Liver (tissue), 9 donors: Measurements from ENCODE around the gene INPP4B. TPM values are rescaled to one million over a fixed set of nuclear protein-coding genes. Genes with fewer than 3 reads are reported as not detected.

Experiments used
- DNase-seq: peaks from one replicate; pipeline ENCODE4 v3.0.0-alpha.2; 2017; ENCODE audit warnings: low spot score
- H3K27ac ChIP-seq, 2 donors: one replicate each; pipeline ENCODE4 v1.7.0; 2013; ENCODE audit warnings: inconsistent platforms in 2 of 2, low read length in 2 of 2, control low read depth in 1 of 2, low read depth in 1 of 2, mild to moderate bottlenecking in 1 of 2
- H3K27me3 ChIP-seq, 4 donors: one replicate each; pipeline versions ENCODE4 v1.6.1 to v1.7.0; 2013; ENCODE audit warnings: low read length in 3 of 4, inconsistent platforms in 1 of 4, mild to moderate bottlenecking in 1 of 4, moderate library complexity in 1 of 4; ENCODE audit not compliant: control insufficient read depth in 4 of 4, insufficient read depth in 4 of 4
- H3K36me3 ChIP-seq, 4 donors: one replicate each; pipeline versions ENCODE4 v1.6.1 to v1.7.0; 2013; ENCODE audit warnings: low read length in 3 of 4, mild to moderate bottlenecking in 3 of 4, low read depth in 1 of 4, moderate library complexity in 1 of 4; ENCODE audit not compliant: control insufficient read depth in 4 of 4, insufficient read depth in 3 of 4
- H3K4me1 ChIP-seq, 4 donors: one replicate each; pipeline versions ENCODE4 v1.6.1 to v1.7.0; 2013; ENCODE audit warnings: low read length in 3 of 4, mild to moderate bottlenecking in 3 of 4, moderate library complexity in 1 of 4; ENCODE audit not compliant: control insufficient read depth in 4 of 4, insufficient read depth in 4 of 4
- H3K4me3 ChIP-seq, 3 donors: one replicate each; pipeline versions ENCODE4 v1.6.1 to v1.7.0; 2013; ENCODE audit warnings: low read length in 3 of 3, control low read depth in 1 of 3, low read depth in 1 of 3, mild to moderate bottlenecking in 1 of 3
- H3K9ac ChIP-seq, 2 donors: one replicate each; pipeline ENCODE4 v1.7.0; 2013; ENCODE audit warnings: low read length in 2 of 2, mild to moderate bottlenecking in 2 of 2, moderate library complexity in 2 of 2, control low read depth in 1 of 2, low read depth in 1 of 2
- H3K9me3 ChIP-seq, 4 donors: one replicate each; pipeline versions ENCODE4 v1.6.1 to v1.7.0; 2013; ENCODE audit warnings: low read length in 3 of 4; ENCODE audit not compliant: control insufficient read depth in 4 of 4
- ATF3 ChIP-seq: IDR thresholded peaks from 2 replicates; pipeline ENCODE4 v1.6.1; 2016; ENCODE audit warnings: antibody characterized with exemption
- CTCF ChIP-seq: fragments of 150-350 bp; IDR thresholded peaks from 2 replicates; pipeline ENCODE4 v1.5.1; 2017; ENCODE audit warnings: improper control_type of control experiment, low read depth, low read length; ENCODE audit not compliant: missing input control
- EGR1 ChIP-seq, 2 donors: IDR thresholded peaks; 2 replicates each; pipeline ENCODE4 v1.6.1; 2016 to 2018; ENCODE audit warnings: antibody characterized with exemption in 2 of 2, low read depth in 2 of 2
- FOXA1 ChIP-seq: IDR thresholded peaks from 2 replicates; pipeline ENCODE4 v1.6.1; 2016; ENCODE audit warnings: antibody characterized with exemption
- FOXA2 ChIP-seq: IDR thresholded peaks from 2 replicates; pipeline ENCODE4 v1.6.1; 2016; ENCODE audit warnings: antibody characterized with exemption
- GABPA ChIP-seq, 2 donors: IDR thresholded peaks in 1 of 2; conservative IDR thresholded peaks in 1 of 2; 2 replicates each; pipeline ENCODE4 v1.6.1; 2016; ENCODE audit warnings: antibody characterized with exemption in 2 of 2, mild to moderate bottlenecking in 1 of 2, moderate library complexity in 1 of 2
- HNF4A ChIP-seq, 2 donors: conservative IDR thresholded peaks; 2 replicates each; pipeline ENCODE4 v1.6.1; 2016; ENCODE audit warnings: antibody characterized with exemption in 2 of 2, mild to moderate bottlenecking in 2 of 2
- HNF4G ChIP-seq: IDR thresholded peaks from 2 replicates; pipeline ENCODE4 v1.6.1; 2016; ENCODE audit warnings: antibody characterized with exemption
- JUND ChIP-seq, 2 donors: IDR thresholded peaks; 2 replicates each; pipeline ENCODE4 v1.6.1; 2016; ENCODE audit warnings: antibody characterized with exemption in 2 of 2
- MAX ChIP-seq: IDR thresholded peaks from 2 replicates; pipeline ENCODE4 v1.6.1; 2016; ENCODE audit warnings: antibody characterized with exemption
- NR2F2 ChIP-seq: IDR thresholded peaks from 2 replicates; pipeline ENCODE4 v1.6.1; 2016; ENCODE audit warnings: antibody characterized with exemption
- RAD21 ChIP-seq, 2 donors: IDR thresholded peaks; 2 replicates each; pipeline ENCODE4 v1.6.1; 2016; ENCODE audit warnings: antibody characterized with exemption in 2 of 2, mild to moderate bottlenecking in 2 of 2
- REST ChIP-seq: IDR thresholded peaks from 2 replicates; pipeline ENCODE4 v1.6.1; 2016; ENCODE audit warnings: antibody characterized with exemption, mild to moderate bottlenecking
- RXRA ChIP-seq, 2 donors: IDR thresholded peaks; 2 replicates each; pipeline ENCODE4 v1.6.1; 2017 to 2018; ENCODE audit warnings: antibody characterized with exemption in 2 of 2, mild to moderate bottlenecking in 1 of 2
- SP1 ChIP-seq: IDR thresholded peaks from 2 replicates; pipeline ENCODE4 v1.6.1; 2018; ENCODE audit warnings: antibody characterized with exemption, mild to moderate bottlenecking
- TAF1 ChIP-seq: conservative IDR thresholded peaks from 2 replicates; pipeline ENCODE4 v1.6.1; 2016; ENCODE audit warnings: antibody characterized with exemption, mild to moderate bottlenecking
- YY1 ChIP-seq: IDR thresholded peaks from 2 replicates; pipeline ENCODE4 v1.6.1; 2016; ENCODE audit warnings: antibody characterized with exemption, mild to moderate bottlenecking
- ZBTB33 ChIP-seq: IDR thresholded peaks from 2 replicates; pipeline ENCODE4 v1.6.1; 2016; ENCODE audit warnings: antibody characterized with exemption
- WGBS: extraction: QIAGEN DNeasy Blood & Tissue Kit; methylation state at CpG from one replicate; pipeline ENCODE4 v1.1.7; 2013; 5-methylcytosine and 5-hydroxymethylcytosine counted together
- polyA plus RNA-seq, 2 donors: library from polyadenylated mRNA; stranded (reverse) in 1 of 2; unstranded in 1 of 2; fragments of 200-250 nt in 1 of 2; fragments of >200 nt in 1 of 2; fragmentation: Nextera tagmentation in 1 of 2; extraction: Ambion mirVana in 1 of 2; gene quantifications; one replicate each; pipeline versions ENCODE4 v1.2.1 to v1.2.3, GENCODE V29; 2013 to 2015
- total RNA-seq, 2 donors: library from RNA; depleted of rRNA; stranded (reverse); fragments of >200 nt; gene quantifications; one replicate each; pipeline ENCODE4 v1.2.3, GENCODE V29; 2014
- donor health status: healthy.
- donor health status: healthy.
- donor health status: healthy.
- donor health status: healthy.
- donor health status: healthy.

INPP4B gene
- total and polyA plus RNA-seq, 4 donors, result 0.43 to 2.8 (median 1.6) TPM

- no peak overlapping the region for H3K4me3 ChIP-seq
- H3K36me3 ChIP-seq, result no peaks in the 10 kb centered on the region
- H3K4me1 ChIP-seq, result no peaks in the 10 kb centered on the region
- H3K27me3 ChIP-seq, result no peaks in the 10 kb centered on the region
- WGBS, result 95% methylated on average over 1 of the region's 1 CpG
- H3K9ac ChIP-seq, result no peak overlapping the region
- DNase-seq, result no peak
- H3K9me3 ChIP-seq, result no peaks in the 10 kb centered on the region
- TF ChIP-seq MAX (no peak), SP1 (no peak), REST (no peak), ATF3 (no peak), HNF4A (conservative IDR thresholded peaks at IDR 0.05) (no peak), FOXA1 (no peak), NR2F2 (no peak), HNF4G (no peak), CTCF (no peak)
- no peak overlapping the region for H3K27ac ChIP-seq
Measured at GRCh38 chr4:142554412-142554811, 291.7 kb downstream of the INPP4B start.

GRCh38 chr4:142551517-142552305, 294.4 kb downstream of the INPP4B start:
- DNase-seq, result no peak
- Histone ChIP-seq H3K4me3 (no peak overlapping the region), H3K9me3 (no peaks in the 10 kb centered on the region), H3K27ac (no peak overlapping the region), H3K4me1 (no peaks in the 10 kb centered on the region), H3K36me3 (no peaks in the 10 kb centered on the region), H3K27me3 (no peaks in the 10 kb centered on the region), H3K9ac (no peak overlapping the region)
- 84% methylated on average over 6 of the region's 6 CpGs for WGBS
- TF ChIP-seq ATF3 (no peak), TAF1 (no peak), JUND (IDR thresholded peaks at IDR 0.05) (no peak), NR2F2 (no peak), EGR1 (IDR thresholded peaks at IDR 0.05; ENCODE audit: low read depth in 2 of 2) (no peak), SP1 (no peak), RAD21 (IDR thresholded peaks at IDR 0.05) (no peak), FOXA1 (no peak), FOXA2 (no peak), YY1 (no peak), CTCF (no peak), GABPA (IDR thresholded peaks at IDR 0.05 in 1 of 2, conservative IDR thresholded peaks at IDR 0.05 in 1 of 2) (no peak), RXRA (IDR thresholded peaks at IDR 0.05) (no peak), MAX (no peak), ZBTB33 (no peak), HNF4A (conservative IDR thresholded peaks at IDR 0.05) (no peak)
